Measurements from ENCODE around the gene WFDC1. TPM values are rescaled to one million over a fixed set of nuclear protein-coding genes. Genes with fewer than 3 reads are reported as not detected.

The WFDC1 gene
- total RNA-seq, 1 donor from 2014 or later, result 3.0 TPM

GRCh38 chr16:84355149-84355548, 60.5 kb downstream of the WFDC1 start:
- no peaks in the 10 kb centered on the region for H3K36me3 Mint-ChIP-seq
- H3K4me1 Mint-ChIP-seq, result peaks cover 9% of the 10 kb centered on the region
- no peak overlapping the region for H3K27ac Mint-ChIP-seq
- H3K4me3 Mint-ChIP-seq, result no peak overlapping the region
- no peaks in the 10 kb centered on the region for H3K9me3 Mint-ChIP-seq
- no peaks in the 10 kb centered on the region for H3K27me3 Mint-ChIP-seq (ENCODE audit: low read depth)
- DNase-seq (ENCODE audit: low spot score in 2 of 2, unreplicated experiment in 2 of 2), result no peak
- no peak for TF ChIP-seq CTCF (IDR thresholded peaks at IDR 0.05; ENCODE audit: unreplicated experiment)

DNA sequence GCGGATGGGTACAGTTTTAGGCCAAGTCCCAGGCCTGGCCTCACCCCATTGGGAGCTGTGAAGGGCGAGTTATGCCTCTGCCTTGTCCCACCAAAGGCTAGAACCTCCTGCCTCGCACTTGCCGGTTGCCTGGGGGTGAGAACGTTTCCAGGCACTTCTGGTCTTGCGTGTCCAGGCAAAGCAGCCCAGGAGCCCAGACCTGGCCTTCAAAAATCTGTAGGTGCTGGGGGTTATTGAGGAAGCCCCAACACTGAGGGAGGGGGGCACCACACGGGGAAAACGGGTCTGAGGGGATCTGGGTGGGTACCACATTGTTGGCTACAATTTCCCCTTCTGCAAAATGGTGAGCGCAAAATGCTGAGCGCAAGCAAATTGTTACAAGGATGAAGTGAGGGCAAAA, 61.5 kb downstream of the WFDC1 start:
- DNase-seq (ENCODE audit: low spot score in 2 of 2, unreplicated experiment in 2 of 2), result no peak
- Mint-ChIP-seq H3K9me3 (no peaks in the 10 kb centered on the region), H3K36me3 (no peaks in the 10 kb centered on the region), H3K27me3 (ENCODE audit: low read depth) (no peaks in the 10 kb centered on the region), H3K4me3 (no peak overlapping the region), H3K27ac (no peak overlapping the region), H3K4me1 (peaks cover 15% of the 10 kb centered on the region)
- TF ChIP-seq CTCF (IDR thresholded peaks at IDR 0.05; ENCODE audit: unreplicated experiment), result no peak

- Mint-ChIP-seq H3K27ac (no peak overlapping the region), H3K9me3 (no peaks in the 10 kb centered on the region)
- DNase-seq (ENCODE audit: low spot score in 2 of 2, unreplicated experiment in 2 of 2), result no peak
Observed at GRCh38 chr16:84356591-84357116, 62.0 kb downstream of the WFDC1 start.

GRCh38 chr16:84357191-84357651, 62.5 kb downstream of the WFDC1 start:
- Mint-ChIP-seq H3K4me1 (peaks cover 17% of the 10 kb centered on the region), H3K27ac (no peak overlapping the region), H3K9me3 (no peaks in the 10 kb centered on the region), H3K27me3 (ENCODE audit: low read depth) (no peaks in the 10 kb centered on the region), H3K4me3 (no peak overlapping the region), H3K36me3 (no peaks in the 10 kb centered on the region)
- TF ChIP-seq CTCF (IDR thresholded peaks at IDR 0.05; ENCODE audit: unreplicated experiment), result no peak
- no peak for DNase-seq (ENCODE audit: low spot score in 2 of 2, unreplicated experiment in 2 of 2)

More at GRCh38 chr16:84356591-84357116, 62.0 kb downstream of the WFDC1 start:
- TF ChIP-seq CTCF (IDR thresholded peaks at IDR 0.05; ENCODE audit: unreplicated experiment), result no peak
- H3K27me3 Mint-ChIP-seq (ENCODE audit: low read depth), result no peaks in the 10 kb centered on the region
- H3K4me1 Mint-ChIP-seq, result peaks cover 15% of the 10 kb centered on the region
- H3K36me3 Mint-ChIP-seq, result no peaks in the 10 kb centered on the region
- no peak overlapping the region for H3K4me3 Mint-ChIP-seq

DNA sequence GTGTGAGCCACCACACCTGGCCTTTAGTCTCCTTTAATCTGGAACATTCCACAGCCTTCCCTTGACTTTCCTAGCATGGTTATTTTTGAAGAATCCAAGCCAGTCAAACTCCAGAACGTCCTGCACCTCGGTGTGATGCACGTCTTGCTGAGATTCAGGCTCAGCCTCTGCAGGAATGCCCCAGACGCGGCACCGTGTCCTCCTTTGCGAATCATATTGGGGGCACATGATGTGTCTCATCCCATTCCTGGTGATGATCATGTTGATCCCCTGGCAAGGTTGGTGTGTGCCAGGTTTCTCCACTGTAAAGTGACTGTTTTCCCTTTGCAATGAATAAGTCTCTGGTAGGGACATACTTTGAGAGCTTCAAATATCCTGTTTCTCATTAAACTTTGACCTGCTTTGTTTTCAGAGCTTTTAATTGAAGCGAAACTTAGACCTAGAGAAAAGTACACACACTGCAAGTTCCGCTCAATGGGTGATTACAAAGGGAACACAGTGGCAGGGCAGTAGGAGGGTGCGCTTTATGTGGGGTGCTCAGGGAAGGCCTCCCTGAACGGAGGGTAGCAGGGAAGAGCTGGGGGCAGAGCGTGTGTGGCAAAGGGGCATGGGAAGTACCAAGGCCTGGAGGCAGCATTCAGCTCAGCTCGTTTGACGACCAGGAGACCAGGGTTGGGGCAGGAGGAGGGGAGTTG, 64.1 kb downstream of the WFDC1 start:
- no peak for DNase-seq (ENCODE audit: low spot score in 2 of 2, unreplicated experiment in 2 of 2)
- Mint-ChIP-seq H3K36me3 (no peaks in the 10 kb centered on the region), H3K4me1 (peaks cover 20% of the 10 kb centered on the region), H3K4me3 (no peak overlapping the region), H3K27ac (no peak overlapping the region), H3K27me3 (ENCODE audit: low read depth) (no peaks in the 10 kb centered on the region), H3K9me3 (no peaks in the 10 kb centered on the region)
- TF ChIP-seq CTCF (IDR thresholded peaks at IDR 0.05; ENCODE audit: unreplicated experiment), result no peak

Data from mesothelial cell of epicardium (in vitro differentiated cells).